ENCODE measurements around the gene HORMAD2.
"Not testable (repeated sequence)": the region's sequence is repeated elsewhere in the genome, so short reads cannot be mapped to it uniquely, and the experiment has no call there.

HORMAD2 gene

GRCh38 chr22:30210235-30210909, 130.1 kb downstream of the HORMAD2 start:
- no peak for DNase-seq (ENCODE audit: low spot score)

GRCh38 chr22:30211124-30211820, 131.0 kb downstream of the HORMAD2 start:
- no peak for DNase-seq (ENCODE audit: low spot score)

DNA sequence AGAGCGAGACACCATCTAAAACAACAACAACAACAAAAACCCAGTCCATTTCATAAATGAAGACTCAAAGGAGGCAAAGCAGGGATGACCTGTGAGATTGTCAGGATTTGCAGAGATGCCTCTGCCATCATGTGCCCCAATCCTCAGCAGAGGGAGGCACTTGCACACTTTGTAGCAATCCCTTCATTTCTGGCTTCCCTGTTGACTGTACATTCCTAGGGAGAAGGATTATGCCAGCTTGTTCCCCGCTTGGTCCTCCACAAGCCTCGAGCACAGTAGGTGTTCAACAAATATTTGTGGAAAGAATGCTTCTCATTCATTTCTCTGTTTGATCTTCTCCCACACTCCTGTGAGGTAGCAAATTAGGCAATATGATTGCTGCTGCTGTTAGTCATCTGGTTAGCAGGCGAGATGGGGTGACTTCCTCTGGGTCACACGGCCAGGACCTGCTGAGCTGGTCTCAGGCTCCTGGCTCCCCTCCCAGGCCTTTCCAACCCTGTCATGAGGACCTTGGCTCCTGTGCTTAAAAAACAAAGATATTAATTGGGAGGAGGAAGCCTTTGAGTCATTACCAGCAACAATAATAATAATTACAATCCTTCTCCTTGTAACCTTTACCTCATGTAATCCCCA, 132.2 kb downstream of the HORMAD2 start:
- DNase-seq (ENCODE audit: low spot score) = peak; percentile 72

- no peak for DNase-seq (ENCODE audit: low spot score)
Observed at GRCh38 chr22:30212996-30213441, 132.8 kb downstream of the HORMAD2 start.

DNA sequence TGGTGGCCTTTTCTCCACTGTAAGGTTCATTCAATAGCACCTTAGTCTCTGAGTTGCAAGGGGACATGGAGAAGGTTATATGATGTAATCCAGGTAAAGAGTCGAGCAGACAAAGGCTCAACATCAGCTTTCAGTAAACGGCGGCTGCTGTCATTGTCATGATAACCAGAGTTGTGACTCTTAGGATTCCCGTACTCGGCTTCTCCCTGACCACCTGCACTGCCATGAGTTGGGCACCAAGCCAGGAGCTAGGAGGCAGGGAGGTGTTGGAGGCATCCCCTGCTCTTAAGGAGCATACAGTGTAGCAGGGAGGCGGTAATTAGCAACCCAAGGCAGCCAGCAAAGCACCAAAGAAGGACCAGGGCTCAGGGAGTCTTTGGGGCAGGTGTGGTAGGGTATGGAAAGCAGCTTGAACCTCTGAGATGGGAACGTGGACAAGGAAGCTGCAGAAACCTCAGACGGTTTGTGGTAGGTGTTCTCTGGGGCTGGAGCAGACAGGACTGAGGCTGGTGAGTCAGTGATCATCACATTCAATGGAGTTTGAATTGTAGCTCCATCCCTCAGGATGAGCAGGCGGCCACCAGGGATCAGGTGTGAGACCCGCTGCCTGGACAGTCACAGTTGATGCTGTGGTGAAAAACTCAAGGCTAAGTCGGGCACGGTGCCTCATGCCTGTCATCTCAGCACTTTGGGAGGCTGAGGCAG, 134.6 kb downstream of the HORMAD2 start:
- no peak for DNase-seq (ENCODE audit: low spot score)

DNA sequence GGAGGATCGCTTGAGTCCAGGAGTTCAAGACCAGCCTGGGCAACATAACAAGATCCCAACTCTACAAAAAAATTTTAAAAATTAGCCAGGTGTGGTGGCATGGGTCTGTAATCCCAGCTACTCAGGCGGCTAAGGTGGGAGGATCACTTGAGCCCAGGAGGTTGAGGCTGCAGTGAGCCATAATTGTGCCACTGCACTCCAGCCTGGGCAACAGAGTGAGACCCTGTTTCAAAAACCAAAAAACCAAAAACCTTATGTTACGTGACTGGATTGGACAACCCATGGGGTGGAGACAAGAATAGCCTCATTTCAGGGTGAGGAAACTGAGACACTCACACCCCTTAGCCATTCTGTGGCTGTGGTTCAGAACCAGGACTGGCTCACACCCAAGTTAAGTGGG, 136.0 kb downstream of the HORMAD2 start:
- DNase-seq (ENCODE audit: low spot score) = not testable (repeated sequence)

DNA sequence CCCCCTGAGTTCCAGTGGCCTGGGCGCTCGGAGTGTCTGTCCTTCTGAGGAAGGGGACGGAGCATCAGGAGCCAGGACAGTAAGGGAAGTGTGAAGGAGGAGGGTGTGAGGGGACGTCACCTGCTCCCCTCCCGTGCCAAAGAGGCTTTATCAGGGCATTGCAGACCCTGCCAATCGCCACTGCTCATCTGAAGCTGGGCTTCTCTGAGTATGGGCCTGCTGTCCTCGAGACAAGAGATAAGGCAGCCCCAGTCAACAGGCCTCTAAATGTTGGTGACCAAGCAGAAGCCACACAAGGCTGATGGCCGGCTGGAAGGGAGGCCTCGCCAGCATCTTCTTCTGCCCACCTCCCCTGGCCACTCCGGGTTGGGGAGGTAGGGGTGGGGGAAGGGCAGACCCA, 136.4 kb downstream of the HORMAD2 start:
- DNase-seq (ENCODE audit: low spot score) = no peak

GRCh38 chr22:30217698-30218560, 137.7 kb downstream of the HORMAD2 start:
- DNase-seq (ENCODE audit: low spot score) = no peak

GRCh38 chr22:30219049-30219654, 138.9 kb downstream of the HORMAD2 start:
- DNase-seq (ENCODE audit: low spot score) = no peak

DNA sequence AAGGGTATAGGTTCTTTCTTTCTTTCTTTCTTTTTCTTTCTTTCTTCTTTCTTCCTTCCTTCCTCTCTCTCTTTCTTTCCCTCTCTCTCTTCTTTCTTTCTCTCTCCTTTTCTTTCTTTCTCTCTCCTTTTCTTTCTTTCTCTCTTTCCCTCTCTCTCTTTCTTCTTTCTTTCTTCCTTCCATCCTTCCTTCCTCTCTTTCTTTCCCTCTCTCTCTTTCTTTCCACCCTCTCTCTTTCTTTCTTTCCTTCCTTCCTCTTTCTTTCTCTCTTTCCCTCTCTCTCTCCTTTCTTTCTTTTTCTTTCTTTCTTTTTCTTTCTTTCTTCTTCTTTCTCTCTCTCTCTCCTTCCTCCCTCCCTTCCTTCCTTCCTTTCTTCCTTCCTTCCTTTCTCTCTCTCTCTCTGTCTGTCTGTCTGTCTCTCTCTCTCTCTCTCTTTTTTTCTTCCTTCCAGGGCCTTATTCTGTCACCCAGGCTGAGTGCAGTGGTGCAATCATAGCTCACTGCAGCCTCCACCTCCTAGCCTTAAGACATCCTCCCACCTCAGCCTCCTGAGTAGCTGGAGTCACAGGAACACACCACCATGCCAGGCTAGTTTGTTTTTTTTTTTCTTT, 139.5 kb downstream of the HORMAD2 start:
- no peak for DNase-seq (ENCODE audit: low spot score)

- no peak for DNase-seq (ENCODE audit: low spot score)
Observed at GRCh38 chr22:30220338-30221012, 140.2 kb downstream of the HORMAD2 start.

GRCh38 chr22:30221121-30221992, 141.1 kb downstream of the HORMAD2 start:
- no peak for DNase-seq (ENCODE audit: low spot score)

DNA sequence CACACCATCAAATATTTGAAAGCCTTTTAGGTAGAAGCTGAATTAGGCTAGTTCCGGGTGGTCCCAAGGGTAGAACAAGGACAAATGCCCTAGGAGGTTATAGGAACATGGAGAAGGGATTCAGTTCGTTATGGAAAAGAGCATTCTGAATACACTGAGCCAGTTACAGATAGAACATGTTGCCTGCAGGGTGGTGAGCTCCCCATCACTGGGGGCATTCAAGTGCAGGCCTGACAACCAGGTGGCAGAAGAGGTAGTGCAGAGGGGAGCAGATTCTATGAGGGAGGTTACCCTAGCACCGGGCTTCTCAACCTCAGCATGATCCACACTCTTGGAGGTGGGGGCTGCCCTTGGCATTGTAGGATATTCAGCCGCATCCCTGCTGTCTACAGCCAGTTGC, 142.1 kb downstream of the HORMAD2 start:
- no peak for DNase-seq (ENCODE audit: low spot score)

DNA sequence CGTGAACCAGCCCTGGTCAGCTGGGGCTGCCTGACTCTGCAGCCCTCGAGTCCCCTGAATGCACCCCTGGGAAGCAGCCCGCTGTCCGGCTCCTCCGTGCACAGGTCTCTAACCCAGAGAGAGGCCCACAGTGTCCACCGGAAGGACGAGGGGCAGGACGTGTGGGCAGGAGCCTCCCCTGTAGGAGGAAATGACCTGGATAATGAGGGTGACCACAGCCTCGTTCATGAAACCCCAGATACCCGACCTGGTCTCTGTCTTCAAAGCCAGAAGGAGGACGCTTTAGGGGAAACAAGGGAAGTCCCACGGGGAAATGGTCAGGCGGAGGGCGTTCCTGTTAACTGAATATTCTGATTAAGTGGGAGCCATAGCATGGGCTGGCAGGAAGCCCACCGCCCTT, 143.0 kb downstream of the HORMAD2 start:
- no peak for DNase-seq (ENCODE audit: low spot score)

- no peak for DNase-seq (ENCODE audit: low spot score)
Observed at GRCh38 chr22:30224161-30224857, 144.0 kb downstream of the HORMAD2 start.

DNA sequence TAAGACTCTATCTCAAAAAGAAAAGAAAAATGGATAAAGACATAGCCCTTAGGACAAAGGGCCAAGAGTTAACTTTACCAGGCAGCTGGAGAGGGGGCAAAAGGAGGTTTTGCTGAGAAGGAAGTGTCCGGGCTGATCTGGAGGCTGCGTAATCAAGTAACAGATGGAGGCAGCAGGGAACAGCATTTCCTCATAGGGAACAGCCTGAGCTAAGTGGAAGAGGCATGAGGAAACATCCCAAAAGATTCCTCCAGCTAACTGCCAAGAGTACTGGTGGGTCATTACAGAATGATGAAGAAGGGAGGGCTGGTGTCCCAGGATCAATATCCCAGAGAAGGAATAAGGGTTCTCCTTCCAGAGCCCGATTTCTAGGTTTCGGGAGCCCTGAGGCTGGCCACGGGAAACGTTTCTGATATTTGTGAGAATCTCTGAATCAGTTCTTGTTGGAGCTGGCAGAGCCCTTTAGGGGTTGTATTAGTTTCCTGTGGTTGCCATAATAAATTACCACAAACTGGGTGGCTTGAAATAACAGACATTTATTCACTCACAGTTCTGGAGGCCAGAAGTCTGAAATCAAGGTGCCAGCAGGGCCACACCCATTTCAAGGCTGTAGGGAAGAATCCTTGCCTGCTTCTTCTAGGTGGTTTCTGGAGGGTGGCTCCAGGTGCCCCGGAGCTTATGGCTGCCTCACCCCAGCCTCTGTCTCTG, 145.1 kb downstream of the HORMAD2 start:
- DNase-seq (ENCODE audit: low spot score) = no peak

DNA sequence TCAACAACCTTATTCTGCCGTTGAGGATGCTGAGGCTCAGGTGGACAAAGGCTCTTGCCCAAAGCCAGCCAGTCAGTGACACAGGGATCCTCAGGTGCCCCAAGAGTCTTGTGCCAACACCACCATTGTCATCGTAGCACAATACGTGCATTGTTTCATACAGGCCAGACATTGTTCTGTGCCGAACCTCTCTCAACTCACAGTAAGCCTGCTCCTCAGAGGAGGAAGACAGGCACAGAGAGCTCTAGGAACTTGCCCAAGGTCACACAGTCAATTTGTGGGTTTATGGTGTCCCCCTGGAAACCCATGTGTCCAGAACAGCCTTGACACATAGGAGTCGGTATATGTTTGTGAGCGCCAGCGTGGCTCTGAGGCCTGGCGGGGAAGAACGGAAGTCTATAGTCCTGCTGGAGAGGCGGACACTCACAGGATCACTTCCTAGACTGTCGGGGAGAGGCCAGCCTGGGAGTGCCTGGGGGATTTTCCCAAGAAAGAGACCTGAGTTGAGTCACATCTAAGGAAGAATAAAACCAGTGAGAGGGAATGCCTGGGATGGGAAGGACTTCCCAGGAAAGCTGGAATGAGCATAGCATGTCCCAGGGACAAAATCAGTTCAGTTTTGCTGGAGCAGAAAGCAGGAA, 146.0 kb downstream of the HORMAD2 start:
- DNase-seq (ENCODE audit: low spot score) = no peak
